HG02642 (cell line): Measurements from ENCODE around the gene PRRC2C.
"Not testable (repeated sequence)": the region's sequence is repeated elsewhere in the genome, so short reads cannot be mapped to it uniquely, and the experiment has no call there.

Experiments
- ATAC-seq: cut with Tn5 transposase; IDR thresholded peaks from one replicate; pipeline ENCODE4 v1.9.1; 2021; ENCODE audit warnings: mild to moderate bottlenecking; ENCODE audit not compliant: unreplicated experiment, poor library complexity

Gene PRRC2C

DNA sequence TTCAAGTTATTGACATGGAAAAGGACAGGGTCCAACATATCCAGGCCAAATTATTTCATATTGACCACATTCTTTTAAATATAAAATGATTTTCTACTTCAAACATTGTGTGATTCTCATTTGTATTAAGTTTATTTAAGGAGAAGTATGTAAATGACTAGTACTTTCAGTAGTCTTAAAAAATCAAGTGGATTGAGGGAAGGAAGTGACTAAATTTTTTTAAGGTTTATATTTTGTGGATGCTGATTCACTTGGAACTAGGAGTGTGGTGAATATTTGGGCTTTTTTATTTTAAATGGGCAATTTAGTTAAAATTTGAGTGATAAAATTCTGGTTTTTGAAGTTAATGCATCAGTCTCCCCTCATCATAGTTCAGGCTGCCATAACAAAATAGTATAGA lies 10.1 kb downstream of the PRRC2C start:
- no peak for ATAC-seq

DNA sequence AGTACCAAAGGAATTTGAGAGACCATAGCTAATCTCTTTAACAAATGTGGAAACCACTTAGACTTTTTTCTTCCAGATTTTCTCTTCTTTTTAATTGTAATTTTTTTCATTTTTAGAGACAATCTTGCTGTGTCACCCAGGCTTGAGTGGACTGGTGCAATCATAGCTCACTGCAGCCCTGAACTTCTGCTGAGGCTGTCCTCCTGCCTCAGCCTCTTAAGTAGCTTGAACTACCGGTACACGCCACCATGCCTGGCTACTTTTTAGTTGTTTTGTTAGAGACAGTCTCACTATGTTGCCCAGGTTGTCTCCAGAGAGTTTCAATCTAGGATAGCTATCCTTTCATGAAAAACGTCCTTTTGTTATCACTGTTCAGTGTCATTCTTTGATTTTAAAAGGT lies 15.0 kb downstream of the PRRC2C start:
- ATAC-seq: no peak

DNA sequence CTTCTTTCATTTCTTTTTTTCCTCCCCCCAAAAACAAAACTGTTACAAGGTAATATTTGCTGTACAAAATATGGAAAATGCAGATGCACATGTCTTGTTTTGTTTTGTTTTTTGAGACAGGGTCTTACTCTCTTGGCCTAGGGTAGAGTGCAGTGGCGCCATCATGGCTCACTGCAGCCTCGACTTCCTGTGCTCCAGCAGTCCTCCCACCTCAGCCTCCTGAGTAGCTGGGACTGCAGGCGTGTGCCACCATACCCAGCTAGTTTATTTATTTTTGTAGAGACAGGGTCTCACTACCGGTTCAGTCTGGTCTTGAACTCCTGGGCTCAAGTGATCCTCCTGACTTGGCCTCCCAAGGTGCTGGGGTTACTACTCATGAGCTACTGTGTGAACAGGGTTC lies 15.5 kb downstream of the PRRC2C start:
- ATAC-seq: no peak

DNA sequence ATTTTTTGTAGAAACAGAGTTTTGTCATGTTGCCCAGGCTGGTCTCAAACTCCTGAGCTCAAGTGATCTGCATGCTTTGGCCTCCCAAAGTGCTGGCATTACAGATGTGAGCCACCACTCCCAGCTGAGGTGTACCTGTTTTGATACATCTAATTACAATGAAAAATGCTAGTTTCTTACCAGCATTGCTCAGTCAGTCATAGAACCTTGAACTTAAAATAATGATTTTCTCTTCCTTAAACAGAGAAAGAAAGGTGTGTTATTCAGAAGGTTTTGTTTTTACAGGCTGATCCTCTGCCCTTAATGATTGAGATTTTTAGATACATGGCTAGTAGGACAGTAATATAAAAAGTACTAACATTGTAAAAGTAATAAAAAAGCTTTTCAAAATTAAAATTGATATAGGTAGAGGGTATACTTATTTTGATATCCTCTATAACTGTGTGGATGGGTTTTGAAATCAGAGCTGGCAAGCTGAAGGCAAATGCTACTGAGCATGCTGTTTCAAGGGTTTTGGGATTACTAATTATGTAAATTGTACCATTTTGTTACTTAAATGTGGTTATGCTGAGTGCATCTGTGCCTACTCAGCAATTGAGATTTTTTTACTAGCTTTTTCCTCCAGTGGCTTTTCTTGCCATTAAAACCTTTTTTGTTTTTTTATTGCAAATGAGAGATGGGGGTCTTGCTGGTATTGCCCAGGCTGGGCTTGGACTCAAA lies 16.1 kb downstream of the PRRC2C start:
- ATAC-seq: peak; percentile 65

DNA sequence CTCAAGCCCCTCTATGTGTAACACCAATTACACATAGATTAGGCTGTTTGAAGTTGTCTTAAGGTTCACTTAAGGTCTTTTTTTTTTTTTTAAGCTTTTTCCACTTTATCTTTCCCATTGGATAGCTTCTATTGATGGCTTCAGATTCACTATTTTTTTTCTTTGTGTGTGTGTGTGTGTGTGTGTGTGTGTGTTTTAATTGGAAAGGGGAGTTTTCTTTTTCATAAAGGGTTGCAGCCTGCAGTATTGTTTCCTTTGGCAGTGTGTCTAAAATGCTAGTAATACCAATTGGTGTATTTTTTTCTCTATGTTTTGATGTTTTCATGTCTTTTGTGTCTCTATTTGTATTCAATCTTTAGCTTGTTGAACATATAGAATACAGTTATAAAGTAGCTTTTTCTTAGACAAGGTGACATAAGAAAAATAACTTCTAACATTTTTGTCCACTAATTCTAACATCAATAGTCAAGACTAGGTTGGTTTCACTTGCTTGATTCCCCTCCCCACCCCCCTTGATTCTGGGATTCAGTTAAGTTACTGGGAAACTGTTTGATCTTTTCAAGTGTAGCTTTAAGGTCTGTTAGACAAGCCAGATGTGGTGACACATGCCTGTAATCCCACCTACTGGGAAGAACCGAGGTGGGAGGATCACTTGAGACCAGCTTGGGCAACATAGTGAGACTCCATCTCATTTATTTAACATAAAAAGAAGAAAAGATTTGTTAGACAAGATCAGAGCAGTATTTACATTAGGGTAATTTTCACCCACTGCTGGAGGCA lies 21.4 kb downstream of the PRRC2C start:
- ATAC-seq: no peak

DNA sequence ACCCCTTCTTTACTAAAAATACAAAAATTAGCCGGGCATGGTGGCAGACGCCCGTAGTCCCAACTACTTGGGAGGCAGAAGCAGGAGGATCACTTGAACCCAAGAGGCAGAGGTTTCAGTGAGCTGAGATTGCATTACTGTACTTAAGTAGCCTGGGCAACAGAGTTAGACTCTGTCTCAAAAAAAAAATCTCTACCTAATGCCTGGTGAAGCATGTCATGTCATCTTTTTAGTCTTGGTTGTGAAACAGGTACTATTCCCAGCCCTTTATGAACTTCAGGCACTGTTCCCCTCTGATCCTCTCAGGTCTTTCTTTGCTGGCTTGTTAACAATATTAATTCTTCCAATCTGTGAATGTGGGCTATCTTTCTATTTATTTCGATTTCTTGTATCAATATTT lies 22.1 kb downstream of the PRRC2C start:
- ATAC-seq: no peak

DNA sequence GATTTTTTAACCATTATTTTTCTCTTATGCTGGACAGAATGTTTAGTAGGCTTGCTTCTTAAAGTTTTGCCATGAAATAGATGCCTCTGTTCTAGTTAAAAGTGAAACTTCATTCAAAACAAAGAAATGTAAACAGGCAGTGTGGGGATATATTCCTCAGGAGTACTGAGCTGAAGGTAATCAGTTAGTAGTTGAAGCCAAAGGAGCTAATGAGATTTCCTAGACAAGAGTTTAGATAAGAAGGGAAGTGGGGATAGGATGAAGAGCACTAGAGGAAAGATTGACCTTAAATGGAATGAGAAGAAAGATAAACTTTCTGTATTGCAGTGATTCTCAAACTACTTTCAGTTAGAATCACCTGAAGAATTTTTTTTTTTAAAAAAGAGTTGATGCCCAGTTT lies 23.9 kb downstream of the PRRC2C start:
- ATAC-seq: no peak

DNA sequence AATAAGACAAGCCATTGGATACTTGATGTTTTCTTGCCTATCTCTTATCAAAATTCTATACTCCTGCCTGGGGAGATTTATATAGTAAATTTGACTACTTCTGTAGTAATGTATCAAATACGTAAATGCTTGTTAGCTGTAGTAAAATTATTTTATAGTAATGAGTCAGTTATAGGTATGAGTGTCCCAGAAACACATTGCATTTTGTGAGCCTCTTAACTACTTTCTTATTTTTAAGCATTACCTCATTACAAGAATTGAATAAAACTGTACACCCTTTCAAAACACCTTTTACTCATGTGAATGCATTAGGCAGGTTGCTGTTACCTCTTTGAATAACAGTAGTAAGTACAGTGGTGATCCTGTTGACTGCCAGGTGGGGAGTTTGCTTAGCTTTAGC lies 28.4 kb downstream of the PRRC2C start:
- ATAC-seq: no peak

DNA sequence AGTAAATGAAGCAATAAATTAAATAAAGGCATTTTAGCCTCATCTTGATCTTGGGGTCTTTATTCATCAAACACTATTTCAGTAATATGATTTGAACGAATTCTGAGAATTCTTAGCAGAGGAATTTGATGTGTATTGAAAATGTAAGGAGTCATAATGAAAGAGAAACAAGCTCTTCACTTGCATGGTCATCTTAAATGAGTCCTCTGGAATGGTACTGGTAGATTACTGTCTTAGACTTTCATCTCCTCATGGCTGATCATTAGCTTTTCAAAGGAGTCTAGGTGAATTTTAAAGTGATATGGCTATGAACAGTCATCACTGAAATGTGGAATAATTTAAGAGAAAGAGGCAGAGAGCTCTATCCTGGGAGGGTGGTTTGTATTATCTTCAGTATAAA lies 30.0 kb downstream of the PRRC2C start:
- ATAC-seq: no peak

DNA sequence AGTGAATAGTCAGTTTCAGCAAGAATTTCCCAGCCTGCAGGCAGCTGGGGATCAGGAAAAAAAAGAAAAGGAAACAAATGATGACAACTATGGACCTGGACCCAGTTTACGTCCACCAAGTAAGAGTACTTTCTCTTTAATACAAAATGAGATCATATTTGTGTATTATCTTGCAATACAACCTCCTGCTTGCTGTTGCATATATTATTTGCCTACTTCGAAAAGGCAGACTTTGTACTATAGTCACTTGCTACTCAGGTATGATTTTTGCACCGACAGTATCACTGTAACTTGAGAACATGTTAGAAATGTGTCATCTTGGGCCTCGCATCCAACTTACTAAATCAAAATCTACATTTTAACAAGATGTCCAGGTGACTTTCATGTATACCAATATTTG lies 30.4 kb downstream of the PRRC2C start:
- ATAC-seq: no peak

DNA sequence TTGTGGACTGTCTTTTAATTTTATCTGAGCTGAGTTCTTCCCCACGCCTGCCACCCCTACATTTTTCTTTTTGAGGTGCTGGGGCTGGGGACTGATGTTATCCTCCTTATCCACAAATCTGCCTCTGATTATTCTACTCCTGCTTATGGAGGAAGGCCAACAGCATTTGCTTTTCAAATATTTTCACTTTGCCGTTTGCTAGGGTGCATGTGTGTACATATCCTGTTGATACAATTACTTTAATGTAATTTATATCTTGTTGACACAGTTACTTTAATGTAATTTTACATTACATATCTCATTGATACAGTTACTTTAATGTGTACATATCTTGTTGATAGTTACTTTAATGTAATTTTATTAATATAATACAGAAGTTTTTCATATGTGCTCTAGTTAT lies 36.2 kb downstream of the PRRC2C start:
- no peak for ATAC-seq

DNA sequence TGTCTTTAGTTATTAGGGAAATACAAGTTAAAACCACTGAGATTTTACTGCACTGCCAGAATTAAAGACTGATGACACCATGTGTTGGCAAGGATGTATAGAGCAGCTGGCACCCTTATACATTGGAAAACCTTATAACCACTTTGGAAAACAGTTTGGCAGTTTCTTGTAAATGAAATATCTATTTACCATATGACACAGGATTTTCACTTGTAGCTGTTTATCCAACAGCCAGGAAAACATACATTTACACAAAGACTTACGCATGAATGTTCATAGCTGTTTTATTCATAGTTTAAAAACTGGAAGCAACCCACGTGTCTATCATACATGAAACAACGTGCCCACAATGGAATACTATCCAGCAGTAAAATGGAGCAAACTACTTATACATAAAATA lies 45.3 kb downstream of the PRRC2C start:
- no peak for ATAC-seq

DNA sequence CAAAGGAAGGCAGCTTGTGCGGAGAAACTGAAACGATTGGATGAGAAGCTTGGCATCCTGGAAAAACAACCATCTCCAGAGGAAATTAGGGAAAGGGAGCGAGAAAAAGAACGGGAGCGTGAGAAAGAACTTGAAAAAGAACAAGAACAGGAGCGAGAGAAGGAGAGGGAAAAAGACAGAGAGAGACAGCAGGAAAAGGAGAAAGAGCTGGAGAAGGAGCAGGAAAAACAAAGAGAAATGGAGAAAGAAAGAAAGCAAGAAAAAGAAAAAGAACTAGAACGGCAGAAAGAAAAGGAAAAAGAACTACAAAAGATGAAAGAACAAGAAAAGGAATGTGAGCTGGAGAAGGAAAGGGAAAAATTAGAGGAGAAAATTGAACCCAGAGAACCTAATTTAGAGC lies 47.2 kb downstream of the PRRC2C start:
- ATAC-seq: no peak

DNA sequence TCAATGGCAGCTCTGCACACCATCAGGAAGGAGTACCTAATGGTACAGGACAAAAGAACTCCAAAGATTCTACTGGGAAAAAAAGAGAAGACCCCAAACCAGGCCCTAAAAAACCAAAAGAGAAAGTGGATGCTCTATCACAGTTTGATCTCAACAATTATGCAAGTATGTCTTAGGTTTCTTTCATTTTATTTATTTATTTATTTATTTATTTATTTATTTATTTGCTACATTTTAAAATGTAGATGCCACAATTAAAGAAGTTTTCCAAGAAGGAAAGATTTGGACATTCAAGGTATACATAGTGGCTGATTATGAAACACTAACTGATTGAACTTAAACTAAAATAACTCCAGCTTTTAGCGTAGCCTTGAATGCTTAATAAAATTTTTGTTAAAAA lies 60.2 kb downstream of the PRRC2C start:
- no peak for ATAC-seq

DNA sequence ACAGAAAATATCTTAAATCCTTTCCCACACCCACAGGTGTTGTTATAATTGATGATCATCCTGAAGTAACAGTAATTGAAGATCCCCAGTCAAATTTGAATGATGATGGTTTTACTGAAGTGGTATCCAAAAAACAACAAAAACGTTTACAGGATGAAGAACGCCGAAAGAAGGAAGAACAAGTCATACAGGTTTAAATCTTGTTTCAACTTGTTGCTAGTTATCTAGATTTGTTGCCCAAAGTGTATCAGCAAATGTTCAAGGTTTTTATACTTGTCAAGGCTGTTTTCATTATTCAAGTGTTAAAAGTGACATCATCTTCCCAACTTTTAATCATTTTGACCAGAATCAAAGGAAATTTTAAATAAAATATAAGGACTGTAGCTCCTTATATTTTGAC lies 64.7 kb downstream of the PRRC2C start:
- no peak for ATAC-seq

DNA sequence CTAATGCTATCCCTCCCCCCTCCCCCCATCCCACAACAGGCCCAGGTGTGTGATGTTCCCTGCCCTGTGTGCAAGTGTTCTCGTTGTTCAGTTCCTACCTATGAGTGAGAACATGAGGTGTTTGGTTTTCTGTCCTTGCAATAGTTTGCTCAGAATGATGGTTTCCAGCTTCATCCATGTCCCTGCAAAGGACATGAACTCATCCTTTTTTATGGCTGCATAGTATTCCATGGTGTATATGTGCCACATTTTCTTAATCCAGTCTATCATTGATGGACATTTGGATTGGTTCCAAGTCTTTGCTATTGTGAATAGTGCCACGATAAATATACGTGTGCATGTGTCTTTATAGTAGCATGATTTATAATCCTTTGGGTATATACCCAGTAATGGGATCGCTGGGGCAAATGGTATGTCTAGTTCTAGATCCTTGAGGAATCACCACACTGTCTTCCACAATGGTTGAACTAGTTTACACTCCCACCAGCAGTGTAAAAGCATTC lies 65.3 kb downstream of the PRRC2C start:
- ATAC-seq: not testable (repeated sequence)

DNA sequence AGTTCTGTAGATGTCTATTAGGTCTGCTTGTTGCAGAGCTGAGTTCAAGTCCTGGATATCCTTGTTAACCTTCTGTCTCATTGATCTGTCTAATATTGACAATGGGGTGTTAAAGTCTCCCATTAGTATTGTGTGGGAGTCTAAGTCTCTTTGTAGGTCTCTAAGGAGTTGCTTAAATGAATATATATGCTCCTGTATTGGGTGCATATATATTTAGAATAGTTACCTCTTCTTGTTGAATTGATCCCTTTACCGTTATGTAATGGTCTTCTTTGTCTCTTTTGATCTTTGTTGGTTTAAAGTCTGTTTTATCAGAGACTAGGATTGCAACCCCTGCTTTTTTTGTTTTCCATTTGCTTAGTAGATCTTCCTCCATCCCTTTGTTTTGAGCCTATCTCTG lies 68.6 kb downstream of the PRRC2C start:
- not testable (repeated sequence) for ATAC-seq

DNA sequence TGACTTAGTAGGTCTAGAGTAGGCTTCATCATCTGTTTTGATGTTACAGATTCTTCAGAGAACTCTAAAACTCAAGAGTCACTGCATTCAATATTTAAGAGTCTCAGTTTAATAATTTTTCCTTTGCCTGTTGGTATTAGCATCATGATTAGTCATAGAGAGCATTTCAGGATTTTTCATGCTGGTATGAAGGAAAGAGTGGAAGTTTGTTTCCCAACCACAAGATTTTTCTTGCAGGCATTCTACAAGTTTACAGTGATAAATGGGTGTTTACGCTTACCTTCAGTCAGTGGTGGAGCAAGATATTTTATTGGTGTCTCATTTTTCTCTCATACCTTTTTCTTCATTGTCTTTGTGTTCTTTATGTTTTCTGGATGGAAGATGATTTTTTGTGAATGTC lies 78.3 kb downstream of the PRRC2C start:
- no peak for ATAC-seq

DNA sequence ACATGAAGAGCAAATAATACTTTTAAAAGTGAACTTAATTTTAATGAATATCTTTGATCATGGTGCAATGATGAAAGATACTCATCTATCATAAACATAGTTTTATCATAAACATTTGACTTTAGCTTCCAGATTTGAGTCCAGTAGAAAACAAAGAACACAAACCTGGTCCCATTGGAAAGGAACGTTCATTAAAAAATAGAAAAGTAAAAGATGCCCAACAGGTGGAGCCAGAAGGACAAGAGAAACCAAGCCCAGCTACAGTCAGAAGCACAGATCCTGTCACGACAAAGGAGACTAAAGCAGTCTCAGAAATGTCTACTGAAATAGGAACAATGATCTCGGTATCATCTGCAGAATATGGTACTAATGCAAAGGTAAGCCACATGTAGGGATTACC lies 81.1 kb downstream of the PRRC2C start:
- ATAC-seq: no peak

DNA sequence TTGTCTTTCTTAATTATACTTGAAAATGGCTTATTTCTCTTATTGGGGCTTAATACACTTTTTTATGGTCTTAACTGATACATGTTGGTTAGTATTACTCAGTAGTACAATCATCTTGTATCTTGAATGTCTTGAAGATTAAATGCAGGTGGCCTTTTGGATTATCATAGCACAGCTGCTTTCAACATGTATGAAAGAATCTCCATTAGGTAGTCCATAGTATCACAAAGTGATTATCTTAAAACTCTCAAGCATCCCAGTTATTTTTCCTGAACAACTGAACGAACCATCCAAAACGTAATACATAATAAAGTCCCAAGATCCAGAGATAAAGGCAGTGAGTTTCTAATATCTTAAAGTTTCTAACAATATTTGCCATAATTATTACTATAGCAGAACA lies 85.0 kb downstream of the PRRC2C start:
- no peak for ATAC-seq

DNA sequence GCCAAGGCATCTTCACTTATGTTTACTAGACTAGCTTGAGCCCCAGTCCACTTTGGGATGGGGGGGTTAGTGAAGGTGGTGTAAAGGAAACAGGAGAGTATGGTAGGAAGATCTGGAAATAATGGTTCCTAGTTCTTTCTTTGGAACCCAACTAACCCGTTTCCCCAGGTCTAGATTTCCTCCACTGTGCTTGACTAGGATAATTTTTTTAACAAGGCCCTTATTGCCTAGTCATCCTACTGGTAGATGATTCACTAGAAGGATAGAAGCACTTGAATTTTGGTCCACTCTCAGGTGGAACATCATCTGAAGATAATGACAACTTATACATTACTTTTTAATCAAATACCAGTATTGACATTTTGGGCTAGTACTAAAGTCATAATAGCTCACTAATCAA lies 90.8 kb downstream of the PRRC2C start:
- no peak for ATAC-seq

DNA sequence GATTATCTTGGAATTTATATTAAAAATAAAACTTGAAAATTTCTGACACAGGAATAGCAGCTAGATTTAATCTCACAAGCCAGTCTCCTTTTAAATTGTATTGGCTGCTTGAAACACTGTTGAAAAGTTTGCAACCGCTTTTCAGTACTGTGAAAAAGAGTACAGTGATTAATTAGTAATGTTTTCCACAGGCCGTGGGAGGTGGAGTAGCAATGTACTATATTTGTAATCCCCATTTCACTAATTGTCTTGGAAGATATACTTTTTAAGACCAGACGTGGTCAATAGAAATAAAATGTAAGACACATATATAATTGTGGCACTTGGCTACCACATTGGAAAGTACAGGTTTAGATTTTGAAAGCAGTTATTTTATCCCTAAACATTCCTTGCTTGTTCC lies 95.9 kb downstream of the PRRC2C start:
- ATAC-seq: no peak
